ENCODE measurements around the gene TMEM132A.
A peak's percentile ranks its signal among the peaks of the same experiment; 100 is the strongest.
"Not testable (repeated sequence)": the region's sequence is repeated elsewhere in the genome, so short reads cannot be mapped to it uniquely, and the experiment has no call there.

Gene TMEM132A

DNA sequence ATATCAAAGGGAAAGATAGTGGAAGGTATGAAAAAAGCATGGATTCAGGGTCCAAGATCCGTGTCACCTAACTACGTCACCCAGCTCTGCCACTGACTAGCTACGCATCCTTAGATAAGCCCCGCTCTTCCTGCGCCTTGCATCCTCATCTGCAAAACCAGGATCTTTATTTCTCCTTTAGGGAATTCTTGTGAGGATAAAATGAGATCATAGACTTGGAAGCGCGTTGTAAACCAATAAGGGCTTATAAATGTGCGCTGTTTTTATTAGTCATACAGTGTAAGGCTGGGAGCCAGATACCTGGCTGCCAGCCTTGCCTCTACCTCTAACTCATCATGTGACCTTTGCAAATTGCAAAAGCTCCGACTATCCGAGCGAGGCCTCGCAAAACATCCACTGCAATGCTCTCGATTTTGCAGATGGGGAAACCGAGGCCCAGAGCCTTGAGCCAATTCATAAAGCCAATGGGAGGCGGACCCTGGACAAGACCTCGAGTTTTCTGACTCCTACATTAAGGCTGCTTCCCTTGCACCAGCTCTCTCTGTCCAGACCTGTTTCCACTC is 18.6 kb upstream of the TMEM132A start:
- peak; percentile 72 for DNase-seq

GRCh38 chr11:60906132-60906972 is 17.9 kb upstream of the TMEM132A start, which contains the start of gene PRPF19:
Gene PRPF19, minus strand, starts transcription at chr11:60906585. Its CDS starts 203 bp downstream, at chr11:60906382.
- peak; percentile 98 for DNase-seq

DNA sequence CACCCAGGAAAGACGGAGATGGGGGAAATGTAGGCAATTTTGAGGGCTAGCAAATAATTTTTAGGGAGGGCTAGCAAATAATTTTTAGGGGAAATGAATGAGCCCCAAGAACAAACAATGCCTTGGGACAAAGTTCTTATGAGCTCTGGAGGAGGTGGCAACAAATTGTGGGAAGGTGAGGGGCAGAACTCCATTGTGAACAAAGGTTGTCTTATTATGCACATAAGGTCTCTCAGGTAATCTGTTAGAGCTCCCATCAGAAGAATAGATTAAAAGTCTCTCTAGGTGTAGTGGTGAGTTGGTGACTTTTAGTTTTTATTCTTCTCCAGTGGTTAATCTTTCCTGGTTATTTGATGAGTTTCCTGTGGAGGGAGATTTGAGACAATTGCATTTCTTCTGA is 15.5 kb upstream of the TMEM132A start:
- DNase-seq: no peak

DNA sequence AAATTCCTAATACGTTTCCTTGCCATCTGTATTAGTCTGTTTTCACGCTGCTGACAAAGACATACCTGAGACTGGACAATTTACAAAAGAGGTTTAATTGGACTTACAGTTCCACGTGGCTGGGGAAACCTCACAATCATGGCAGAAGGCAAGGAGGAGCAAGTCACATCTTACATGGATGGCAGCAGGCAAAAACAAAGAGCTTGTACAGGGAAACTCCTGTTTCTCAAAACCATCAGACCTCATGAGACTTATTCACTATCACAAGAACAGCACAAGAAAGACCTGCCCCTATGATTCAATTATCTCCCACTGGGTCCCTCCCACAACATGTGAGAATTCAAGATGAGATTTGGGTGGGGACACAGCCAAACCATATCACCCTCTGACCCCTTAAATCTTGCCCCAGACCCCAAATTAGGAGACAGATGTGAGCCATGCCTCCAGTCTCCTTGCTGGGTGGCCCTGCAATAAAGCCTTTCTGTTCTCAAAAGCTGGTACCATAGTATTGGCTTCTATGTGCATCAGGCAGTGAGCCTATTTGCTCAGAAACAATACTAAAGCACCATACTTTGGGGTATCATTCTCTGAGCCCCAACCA is 14.5 kb upstream of the TMEM132A start:
- DNase-seq: not testable (repeated sequence)

DNA sequence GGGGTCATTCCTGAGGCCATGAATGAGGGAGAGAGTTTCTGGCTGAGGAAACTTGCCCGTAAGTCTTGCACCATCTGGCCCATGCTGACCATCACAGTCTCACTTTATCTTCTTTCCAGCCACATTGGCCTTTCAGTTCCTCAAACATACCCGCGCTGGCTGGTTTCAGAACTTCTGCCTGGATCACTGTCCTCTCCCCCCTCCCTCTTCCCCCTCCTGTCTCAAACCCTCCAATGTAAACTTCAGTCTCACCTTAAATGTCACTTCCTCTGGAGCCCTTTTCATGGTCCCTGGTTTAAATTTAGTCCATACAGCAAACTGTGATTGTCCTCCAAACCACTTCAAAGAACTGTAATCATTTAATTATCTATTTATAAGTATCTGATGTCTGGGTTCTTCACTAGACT is 14.0 kb upstream of the TMEM132A start:
- no peak for DNase-seq

- no peak for DNase-seq
These were observed 13.4 kb upstream of the TMEM132A start for GRCh38 chr11:60910711-60911380.

DNA sequence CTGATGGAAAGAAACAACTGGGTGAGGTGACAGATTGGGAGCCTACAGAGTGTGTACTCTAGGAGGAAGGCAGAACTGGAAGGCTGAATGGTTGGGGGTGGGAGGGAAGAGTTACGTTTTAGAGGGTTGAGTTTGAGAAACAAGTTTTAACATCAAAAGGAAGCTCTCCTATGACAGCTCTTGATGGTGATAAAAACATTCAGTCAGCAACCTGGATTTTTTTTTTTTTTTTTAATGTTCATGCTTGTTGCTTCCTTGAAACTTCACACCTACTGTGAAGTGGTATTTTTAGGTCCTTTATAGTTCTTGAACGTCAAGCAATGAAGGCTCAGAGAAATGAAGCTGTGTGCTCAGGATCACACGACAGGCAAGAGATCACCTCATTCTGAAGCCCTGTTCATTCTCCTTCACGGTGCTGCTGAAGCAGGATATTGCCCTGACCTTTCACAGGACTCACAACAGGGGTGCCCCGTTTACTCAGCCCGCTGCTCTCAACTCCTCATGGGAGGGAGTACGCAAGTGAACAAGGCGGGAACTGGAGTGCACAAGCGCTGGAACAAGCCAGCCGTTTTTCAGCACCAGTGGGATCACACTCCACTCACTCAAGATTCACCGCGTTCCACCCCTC is 11.9 kb upstream of the TMEM132A start:
- peak; percentile 26 for DNase-seq

DNA sequence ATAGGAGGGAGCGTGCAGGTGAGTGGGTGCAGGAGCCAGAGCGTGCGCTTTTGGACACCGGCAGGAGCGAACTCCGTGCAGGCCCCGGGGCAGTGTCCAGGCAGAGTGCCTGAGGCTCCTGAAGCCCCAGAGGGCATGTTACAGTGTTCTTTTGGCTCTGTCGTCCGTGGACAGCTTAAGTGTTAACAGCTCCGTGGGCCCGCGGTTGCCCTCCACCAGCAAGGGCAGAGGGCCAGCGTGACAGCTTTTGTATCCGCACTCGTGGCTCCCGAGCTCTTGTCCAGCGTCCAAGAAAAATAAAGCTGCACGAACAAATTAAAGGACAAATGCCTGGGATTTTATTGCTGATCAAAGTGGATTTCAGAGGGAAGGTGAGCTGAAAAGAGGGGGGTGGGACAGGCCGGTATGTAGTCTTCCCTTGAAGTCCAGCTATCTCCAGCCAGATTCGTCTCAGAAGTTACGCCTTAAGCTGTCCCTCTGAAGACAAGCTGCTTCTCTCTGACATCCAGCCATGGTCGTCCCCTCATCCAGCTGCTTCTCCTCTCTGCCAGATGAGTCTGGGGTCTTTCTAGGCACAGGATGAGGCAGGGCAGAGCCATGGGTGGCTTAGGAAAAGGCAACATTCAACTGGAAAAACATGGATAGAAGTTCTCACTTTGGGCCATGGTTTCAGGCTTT is 11.3 kb upstream of the TMEM132A start:
- no peak for DNase-seq

DNA sequence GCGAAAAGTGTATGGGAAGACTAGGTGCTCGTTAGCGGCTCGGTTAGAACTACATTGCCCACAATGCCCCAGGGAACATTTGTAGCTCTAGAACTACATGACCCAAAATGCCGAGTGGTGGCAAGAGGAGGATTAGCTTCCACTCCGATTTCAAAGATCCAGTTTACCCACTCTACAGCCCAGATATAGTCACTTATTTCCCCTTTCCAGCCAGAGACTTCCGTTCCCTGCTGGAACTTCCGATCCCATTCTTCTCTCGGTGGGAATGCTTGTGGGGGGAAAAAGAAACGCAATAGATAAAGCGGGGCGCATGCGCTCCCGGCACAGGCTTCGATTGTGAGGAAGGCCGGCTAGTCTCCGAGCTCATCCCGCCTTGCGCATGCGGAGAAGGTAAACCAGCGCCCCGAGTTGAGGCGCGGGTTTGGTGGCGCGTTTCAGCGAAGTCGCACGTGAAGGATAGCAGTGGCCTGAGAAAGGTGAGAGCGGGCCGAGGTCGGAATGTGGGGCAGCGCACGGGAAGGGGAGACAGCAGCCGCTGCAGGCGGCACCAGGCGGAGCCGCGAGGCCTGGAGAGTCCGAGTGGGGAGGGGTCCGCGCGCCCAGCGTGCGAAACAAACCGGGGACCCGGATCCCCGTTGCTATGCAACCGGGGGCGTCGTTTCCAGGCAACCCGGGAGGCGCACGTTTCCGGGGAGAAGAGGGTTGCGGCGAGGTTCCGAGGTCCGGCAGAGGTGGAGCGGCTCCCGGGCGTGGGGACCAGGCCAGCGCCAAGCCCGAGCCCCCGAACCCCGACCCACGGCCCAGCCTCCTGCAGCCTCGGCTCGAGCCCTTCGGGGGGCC is 10.2 kb upstream of the TMEM132A start, which contains the start of gene TMEM109:
TMEM109 (plus strand) TSS at position 366 of the 840 bp plus-strand sequence. CDS start 5,536 bp downstream, outside the sequence.
- DNase-seq: peak; percentile 97

DNA sequence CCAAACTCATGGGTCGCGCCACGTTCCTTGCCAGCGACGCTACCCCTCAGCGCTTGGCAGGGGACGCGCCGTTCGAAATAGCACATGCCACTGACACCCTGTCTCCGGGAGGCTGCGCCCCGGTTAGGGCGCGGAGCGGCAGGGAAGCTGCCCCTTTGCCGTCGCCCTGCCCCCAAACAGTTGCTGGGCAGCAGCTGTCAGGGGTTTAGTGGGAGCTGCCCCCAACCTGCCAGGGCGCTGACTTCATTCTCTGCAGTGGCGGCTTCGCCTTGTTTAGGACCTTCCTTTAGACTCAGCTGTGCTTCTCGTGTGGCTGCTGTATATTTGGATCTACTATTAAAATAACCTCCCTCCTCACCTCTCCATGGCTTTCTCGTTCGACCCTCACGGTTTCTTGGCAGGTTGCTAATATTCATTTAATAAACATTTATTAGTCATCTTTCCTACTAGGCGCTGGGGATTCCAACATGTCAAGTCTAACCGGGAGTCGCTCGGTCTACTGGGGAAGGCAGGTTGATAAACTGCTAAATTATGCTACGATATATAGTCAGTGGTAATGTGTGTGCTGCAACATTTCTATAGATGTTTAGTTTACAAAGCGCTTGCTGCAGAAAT is 9.5 kb upstream of the TMEM132A start:
- DNase-seq: peak; percentile 70

DNA sequence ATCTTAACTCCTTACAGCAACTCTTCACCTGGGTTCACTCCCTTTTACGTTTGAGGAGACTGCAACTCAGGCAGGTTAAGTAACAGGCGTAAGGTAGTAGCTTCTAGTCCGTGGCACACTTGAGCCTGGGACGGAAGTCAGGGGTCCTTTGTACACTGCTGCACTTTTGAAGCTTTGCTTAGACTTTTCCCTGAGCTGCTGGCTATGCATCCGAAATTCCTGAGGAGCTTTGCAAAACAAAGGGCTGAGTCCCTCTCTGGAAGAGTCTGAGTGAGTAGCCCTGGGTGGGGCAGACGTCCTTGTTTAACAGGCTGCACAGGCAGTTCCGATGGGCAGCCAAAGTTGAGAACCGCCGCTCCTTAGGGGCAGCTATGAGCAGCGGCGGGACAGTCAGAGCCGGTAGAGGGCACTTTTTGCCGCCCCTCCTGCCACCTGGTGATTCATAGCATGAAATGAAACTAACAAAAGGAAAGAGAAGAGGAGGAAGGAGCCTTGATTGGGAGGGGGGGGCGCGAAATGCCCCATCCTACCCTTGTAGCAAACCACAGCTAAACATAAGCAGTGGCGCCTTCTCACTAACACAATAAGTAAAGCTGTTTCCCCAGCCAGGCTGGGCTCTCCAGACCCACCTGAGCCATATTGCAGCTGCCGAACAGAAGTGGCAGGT is 8.9 kb upstream of the TMEM132A start:
- peak; percentile 31 for DNase-seq

GRCh38 chr11:60916669-60917206 is 7.5 kb upstream of the TMEM132A start:
- peak; percentile 42 for DNase-seq

GRCh38 chr11:60917267-60917666 is 7.0 kb upstream of the TMEM132A start:
- no peak for DNase-seq

DNA sequence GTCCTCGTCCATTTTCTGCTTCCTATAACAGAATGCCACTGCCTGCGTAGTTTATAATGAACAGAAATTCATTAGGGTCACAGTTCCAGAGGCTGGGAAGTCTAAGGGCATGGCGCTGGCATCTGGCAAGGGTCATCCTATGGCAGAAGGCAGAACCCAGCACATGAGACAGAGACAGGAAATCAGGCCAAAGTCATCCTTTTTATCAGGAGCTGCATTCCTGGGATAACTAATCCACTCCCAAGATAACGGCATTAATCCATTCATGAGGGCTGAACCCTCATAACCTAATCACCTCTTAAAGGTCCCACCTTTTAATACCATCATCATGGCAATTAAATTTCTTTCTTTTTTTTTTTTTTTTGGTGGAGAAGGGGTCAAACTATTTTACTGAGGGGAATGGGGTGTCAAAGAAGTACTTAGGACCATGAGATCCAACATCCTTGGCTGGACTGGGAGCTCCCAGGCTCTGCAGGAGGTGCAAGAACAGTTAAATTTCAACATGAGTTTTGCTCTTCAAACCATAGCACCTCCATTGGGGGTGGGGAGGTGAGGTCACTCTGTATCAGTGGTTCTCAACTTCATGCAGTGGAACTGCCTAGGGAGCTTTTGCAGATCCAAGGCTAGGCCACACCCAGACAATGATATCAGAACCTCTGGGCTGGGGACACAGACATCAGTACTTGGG is 5.9 kb upstream of the TMEM132A start:
- no peak for DNase-seq

DNA sequence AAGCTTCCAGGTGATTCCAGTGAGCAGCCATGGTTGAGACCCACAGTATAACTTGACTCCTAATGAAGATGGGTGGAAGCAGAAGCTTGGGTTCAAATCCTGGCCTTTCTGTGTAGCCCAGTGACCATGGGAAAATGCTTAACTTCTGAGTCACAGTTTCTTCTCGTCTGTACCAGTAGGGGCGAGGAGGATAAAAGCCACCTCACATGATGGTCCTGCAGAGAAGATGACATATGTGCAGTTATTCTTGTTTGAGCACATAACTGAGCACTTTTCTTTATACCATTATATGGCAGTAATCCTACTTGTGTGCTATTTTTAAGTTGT is 5.4 kb upstream of the TMEM132A start:
- no peak for DNase-seq

GRCh38 chr11:60919320-60919719 is 4.9 kb upstream of the TMEM132A start:
- DNase-seq: no peak

- no peak for DNase-seq
These were observed 4.3 kb upstream of the TMEM132A start for GRCh38 chr11:60919956-60920355.

GRCh38 chr11:60921259-60921658 is 3.0 kb upstream of the TMEM132A start:
- no peak for DNase-seq

- no peak for DNase-seq
These were observed 2.4 kb upstream of the TMEM132A start for GRCh38 chr11:60921777-60922335.
